HepG2 (cell line): Measurements from ENCODE around the gene SPRED2. TPM values are rescaled to one million over a fixed set of nuclear protein-coding genes. Genes with fewer than 3 reads are reported as not detected.

Source experiments
- AGO1 ChIP-seq: fragments of 200-400 bp; formaldehyde crosslinking; IDR thresholded peaks from 2 replicates; pipeline ENCODE4 v1.6.1; 2017; ENCODE audit warnings: mild to moderate bottlenecking, low read depth, low read length, moderate library complexity; ENCODE audit not compliant: poor library complexity, severe bottlenecking
- CREB1 ChIP-seq, 2 experiments: fragments of 450-650 bp in 1 of 2; IDR thresholded peaks; 2 replicates each; pipeline ENCODE4 v1.6.1; 2016 to 2017; ENCODE audit warnings: control low read depth in 1 of 2, mild to moderate bottlenecking in 1 of 2, missing compliant biosample characterization in 1 of 2, missing genetic modification characterization in 1 of 2
- ETV5 ChIP-seq: IDR thresholded peaks from 2 replicates; pipeline ENCODE4 v1.6.1; 2018; ENCODE audit warnings: missing biosample characterization, missing genetic modification reagents, inconsistent platforms, borderline replicate concordance
- HNF4A ChIP-seq: sonication (generic); formaldehyde crosslinking; IDR thresholded peaks from 2 replicates; pipeline ENCODE4 v1.4.0; 2020; ENCODE audit warnings: missing genetic modification reagents
- KDM3A ChIP-seq: IDR thresholded peaks from 2 replicates; pipeline ENCODE4 v1.6.1; 2018; ENCODE audit warnings: low read depth, missing compliant biosample characterization
- KLF6 ChIP-seq: IDR thresholded peaks from 2 replicates; pipeline ENCODE4 v1.8.0; 2016; ENCODE audit warnings: missing biosample characterization, missing genetic modification reagents
- MED1 ChIP-seq: sonication (generic); formaldehyde crosslinking; IDR thresholded peaks from 2 replicates; pipeline ENCODE4 v1.4.0; 2020; ENCODE audit warnings: missing genetic modification reagents
- MYPOP ChIP-seq: sonication (generic); formaldehyde crosslinking; IDR thresholded peaks from 2 replicates; pipeline ENCODE4 v1.8.1; 2023; ENCODE audit warnings: mild to moderate bottlenecking, moderate library complexity, missing genetic modification reagents
- NR2F1 ChIP-seq, 2 experiments: fragments of 450-650 bp in 1 of 2; formaldehyde crosslinking in 1 of 2; IDR thresholded peaks; 2 replicates each; pipeline versions ENCODE4 v1.5.0 to v1.6.1; 2016 to 2020; ENCODE audit warnings: mild to moderate bottlenecking in 1 of 2, missing compliant biosample characterization in 1 of 2, missing genetic modification reagents in 1 of 2, moderate library complexity in 1 of 2
- PRDM10 ChIP-seq: sonication (generic); formaldehyde crosslinking; IDR thresholded peaks from 2 replicates; pipeline ENCODE4 v1.4.0; 2020; ENCODE audit warnings: low read depth, missing genetic modification reagents
- SNAPC2 ChIP-seq: sonication (generic); formaldehyde crosslinking; IDR thresholded peaks from 2 replicates; pipeline ENCODE4 v1.8.1; 2022; ENCODE audit warnings: mild to moderate bottlenecking, missing genetic modification reagents
- SOX6 ChIP-seq, 2 experiments: fragments of 450-650 bp in 1 of 2; sonication (generic) in 1 of 2; formaldehyde crosslinking in 1 of 2; IDR thresholded peaks; 2 replicates each; pipeline versions ENCODE4 v1.4.0 to v1.6.1; 2017 to 2020; ENCODE audit warnings: antibody characterized with exemption in 1 of 2, mild to moderate bottlenecking in 1 of 2, missing genetic modification reagents in 1 of 2
- ZNF354B ChIP-seq: sonication (generic); formaldehyde crosslinking; IDR thresholded peaks from 2 replicates; pipeline ENCODE4 v1.8.0; 2022; ENCODE audit warnings: mild to moderate bottlenecking, missing genetic modification reagents
- polyA plus RNA-seq, 8 experiments: library from polyadenylated mRNA; depleted of rRNA in 3 of 8; stranded (reverse) in 7 of 8; unstranded in 1 of 8; fragments of >200 nt; fragmentation: Illumina TruSeq in 4 of 8; extraction: Trizol in 4 of 8; gene quantifications; 2 replicates each; pipeline versions ENCODE4 v1.2.1 to v1.2.3, GENCODE V29; 2011 to 2016; ENCODE audit warnings: low read depth in 4 of 8, missing spikeins in 1 of 8, mixed read lengths in 1 of 8; ENCODE audit not compliant: insufficient read depth in 1 of 8
- total RNA-seq, 5 experiments: library from RNA; depleted of rRNA; stranded (reverse); fragments of >200 nt; fragmentation: Illumina TruSeq; extraction: Trizol; gene quantifications; 2 replicates each; pipeline ENCODE4 v1.2.3, GENCODE V29; 2016; ENCODE audit warnings: low read depth in 1 of 5
- TF ChIP-seq, protein P1 (sequence below): sonication (generic); formaldehyde crosslinking; conservative IDR thresholded peaks from 2 replicates; pipeline ENCODE4 v1.4.0; 2020; ENCODE audit warnings: missing genetic modification reagents
- TF ChIP-seq, protein P2 (sequence below): sonication (generic); formaldehyde crosslinking; IDR thresholded peaks from 2 replicates; pipeline ENCODE4 v1.9.0; 2022; ENCODE audit warnings: missing genetic modification reagents, mild to moderate bottlenecking, borderline replicate concordance
- TF ChIP-seq, protein P3 (sequence below): sonication (generic); formaldehyde crosslinking; IDR thresholded peaks from 2 replicates; pipeline ENCODE4 v1.8.1; 2022; ENCODE audit warnings: low read depth, mild to moderate bottlenecking, missing genetic modification reagents

SPRED2 gene
- total and polyA plus RNA-seq, 2 of the 13 experiments (the other 11 are each of a cell fraction or from before 2014, with no cell fraction given), result 13.0 to 37.0 TPM

- TF ChIP-seq, protein P1, sequence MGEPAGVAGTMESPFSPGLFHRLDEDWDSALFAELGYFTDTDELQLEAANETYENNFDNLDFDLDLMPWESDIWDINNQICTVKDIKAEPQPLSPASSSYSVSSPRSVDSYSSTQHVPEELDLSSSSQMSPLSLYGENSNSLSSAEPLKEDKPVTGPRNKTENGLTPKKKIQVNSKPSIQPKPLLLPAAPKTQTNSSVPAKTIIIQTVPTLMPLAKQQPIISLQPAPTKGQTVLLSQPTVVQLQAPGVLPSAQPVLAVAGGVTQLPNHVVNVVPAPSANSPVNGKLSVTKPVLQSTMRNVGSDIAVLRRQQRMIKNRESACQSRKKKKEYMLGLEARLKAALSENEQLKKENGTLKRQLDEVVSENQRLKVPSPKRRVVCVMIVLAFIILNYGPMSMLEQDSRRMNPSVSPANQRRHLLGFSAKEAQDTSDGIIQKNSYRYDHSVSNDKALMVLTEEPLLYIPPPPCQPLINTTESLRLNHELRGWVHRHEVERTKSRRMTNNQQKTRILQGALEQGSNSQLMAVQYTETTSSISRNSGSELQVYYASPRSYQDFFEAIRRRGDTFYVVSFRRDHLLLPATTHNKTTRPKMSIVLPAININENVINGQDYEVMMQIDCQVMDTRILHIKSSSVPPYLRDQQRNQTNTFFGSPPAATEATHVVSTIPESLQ, result 0 out of 2 replicates have a peak, but pooled peaks have one; percentile 11
- TF ChIP-seq, protein P2, sequence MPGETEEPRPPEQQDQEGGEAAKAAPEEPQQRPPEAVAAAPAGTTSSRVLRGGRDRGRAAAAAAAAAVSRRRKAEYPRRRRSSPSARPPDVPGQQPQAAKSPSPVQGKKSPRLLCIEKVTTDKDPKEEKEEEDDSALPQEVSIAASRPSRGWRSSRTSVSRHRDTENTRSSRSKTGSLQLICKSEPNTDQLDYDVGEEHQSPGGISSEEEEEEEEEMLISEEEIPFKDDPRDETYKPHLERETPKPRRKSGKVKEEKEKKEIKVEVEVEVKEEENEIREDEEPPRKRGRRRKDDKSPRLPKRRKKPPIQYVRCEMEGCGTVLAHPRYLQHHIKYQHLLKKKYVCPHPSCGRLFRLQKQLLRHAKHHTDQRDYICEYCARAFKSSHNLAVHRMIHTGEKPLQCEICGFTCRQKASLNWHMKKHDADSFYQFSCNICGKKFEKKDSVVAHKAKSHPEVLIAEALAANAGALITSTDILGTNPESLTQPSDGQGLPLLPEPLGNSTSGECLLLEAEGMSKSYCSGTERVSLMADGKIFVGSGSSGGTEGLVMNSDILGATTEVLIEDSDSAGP, result 0 out of 2 replicates have a peak, but pooled peaks have one; percentile 41
- TF ChIP-seq KLF6 (0 out of 2 replicates have a peak, but pooled peaks have one; percentile 21), KDM3A (CRISPR knock-in tag) (0 out of 2 replicates have a peak, but pooled peaks have one; percentile 26), MED1 (CRISPR knock-in tag) (0 out of 2 replicates have a peak, but pooled peaks have one; percentile 23), ZNF354B (CRISPR knock-in tag) (no peak), HNF4A (0 out of 2 replicates have a peak, but pooled peaks have one; percentile 16), ETV5 (CRISPR knock-in tag) (peak; percentile 63), SNAPC2 (CRISPR knock-in tag) (no peak), NR2F1 (CRISPR knock-in tag; IDR thresholded peaks at IDR 0.05) (0 out of 4 replicates have a peak, but pooled peaks of 1 of the 2 experiments have one; percentile 31), CREB1 (IDR thresholded peaks at IDR 0.05) (no peak), CREB1 (CRISPR knock-in tag; IDR thresholded peaks at IDR 0.05) (no peak), PRDM10 (CRISPR knock-in tag) (no peak), SOX6 (IDR thresholded peaks at IDR 0.05) (no peak), SOX6 (CRISPR knock-in tag; IDR thresholded peaks at IDR 0.05) (0 out of 2 replicates have a peak, but pooled peaks have one; percentile 40), AGO1 (no peak), MYPOP (CRISPR knock-in tag) (0 out of 2 replicates have a peak, but pooled peaks have one; percentile 23)
- TF ChIP-seq, protein P3, sequence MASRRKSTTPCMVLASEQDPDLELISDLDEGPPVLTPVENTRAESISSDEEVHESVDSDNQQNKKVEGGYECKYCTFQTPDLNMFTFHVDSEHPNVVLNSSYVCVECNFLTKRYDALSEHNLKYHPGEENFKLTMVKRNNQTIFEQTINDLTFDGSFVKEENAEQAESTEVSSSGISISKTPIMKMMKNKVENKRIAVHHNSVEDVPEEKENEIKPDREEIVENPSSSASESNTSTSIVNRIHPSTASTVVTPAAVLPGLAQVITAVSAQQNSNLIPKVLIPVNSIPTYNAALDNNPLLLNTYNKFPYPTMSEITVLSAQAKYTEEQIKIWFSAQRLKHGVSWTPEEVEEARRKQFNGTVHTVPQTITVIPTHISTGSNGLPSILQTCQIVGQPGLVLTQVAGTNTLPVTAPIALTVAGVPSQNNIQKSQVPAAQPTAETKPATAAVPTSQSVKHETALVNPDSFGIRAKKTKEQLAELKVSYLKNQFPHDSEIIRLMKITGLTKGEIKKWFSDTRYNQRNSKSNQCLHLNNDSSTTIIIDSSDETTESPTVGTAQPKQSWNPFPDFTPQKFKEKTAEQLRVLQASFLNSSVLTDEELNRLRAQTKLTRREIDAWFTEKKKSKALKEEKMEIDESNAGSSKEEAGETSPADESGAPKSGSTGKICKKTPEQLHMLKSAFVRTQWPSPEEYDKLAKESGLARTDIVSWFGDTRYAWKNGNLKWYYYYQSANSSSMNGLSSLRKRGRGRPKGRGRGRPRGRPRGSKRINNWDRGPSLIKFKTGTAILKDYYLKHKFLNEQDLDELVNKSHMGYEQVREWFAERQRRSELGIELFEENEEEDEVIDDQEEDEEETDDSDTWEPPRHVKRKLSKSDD (CRISPR knock-in tag), result no peak
Observed at GRCh38 chr2:65300134-65300760, 132.2 kb downstream of the SPRED2 start (continued).
